Smooth muscle cell (in vitro differentiated cells): ENCODE measurements around the gene RFTN1. TPM values are rescaled to one million over a fixed set of nuclear protein-coding genes. Genes with fewer than 3 reads are reported as not detected.

Experiments
- DNase-seq: peaks from one replicate; lab custom pipeline; 2025; ENCODE audit not compliant: unreplicated experiment; lab: John Stamatoyannopoulos, UW
- H2AFZ ChIP-seq: fragments of 200-600 bp; sonication (generic); 2 replicates; pipeline ENCODE4 v1.6.0; 2016; ENCODE audit warnings: antibody characterized with exemption, low read depth, mild to moderate bottlenecking
- H3F3A ChIP-seq: fragments of 200-600 bp; sonication (generic); 2 replicates; pipeline ENCODE4 v1.6.0; 2017; ENCODE audit warnings: antibody characterized with exemption, low read depth
- H3K27ac ChIP-seq: fragments of 200-600 bp; sonication (generic); 2 replicates; pipeline ENCODE4 v1.5.1; 2016; ENCODE audit warnings: low read depth, mild to moderate bottlenecking
- H3K27me3 ChIP-seq: fragments of 200-600 bp; sonication (generic); 2 replicates; pipeline ENCODE4 v1.6.1; 2016; ENCODE audit warnings: low read depth, mild to moderate bottlenecking
- H3K36me3 ChIP-seq: fragments of 200-600 bp; sonication (generic); 2 replicates; pipeline ENCODE4 v1.5.1; 2016; ENCODE audit warnings: low read depth
- H3K4me1 ChIP-seq: fragments of 200-600 bp; sonication (generic); 2 replicates; pipeline ENCODE4 v1.5.1; 2016; ENCODE audit warnings: low read depth
- H3K4me2 ChIP-seq: fragments of 200-600 bp; sonication (generic); 2 replicates; pipeline ENCODE4 v1.6.0; 2016; ENCODE audit warnings: mild to moderate bottlenecking
- H3K4me3 ChIP-seq: fragments of 200-600 bp; sonication (generic); 2 replicates; pipeline ENCODE4 v1.5.1; 2016; ENCODE audit warnings: mild to moderate bottlenecking
- H3K79me2 ChIP-seq: fragments of 200-600 bp; sonication (generic); 2 replicates; pipeline ENCODE4 v1.6.0; 2016; ENCODE audit warnings: low read depth, mild to moderate bottlenecking
- H3K9ac ChIP-seq: fragments of 200-600 bp; sonication (generic); 2 replicates; pipeline ENCODE4 v1.6.0; 2016; ENCODE audit warnings: low read depth
- H3K9me3 ChIP-seq: fragments of 200-600 bp; sonication (generic); replicated peaks from 2 replicates; pipeline ENCODE4 v1.5.1; 2016; ENCODE audit warnings: low read depth
- H4K20me1 ChIP-seq: fragments of 200-600 bp; sonication (generic); 2 replicates; pipeline ENCODE4 v1.6.0; 2016; ENCODE audit warnings: low read depth
- CTCF ChIP-seq: fragments of 200-600 bp; sonication (generic); IDR thresholded peaks from 2 replicates; pipeline ENCODE4 v1.5.1; 2017; ENCODE audit warnings: borderline replicate concordance, mild to moderate bottlenecking, antibody characterized with exemption; ENCODE audit not compliant: insufficient read depth, poor library complexity, severe bottlenecking
- WGBS: methylation state at CpG from one replicate; pipeline ENCODE4 v1.1.7; 2016; ENCODE audit warnings: low lambda C conversion rate; 5-methylcytosine and 5-hydroxymethylcytosine counted together
- polyA plus RNA-seq: library from polyadenylated mRNA; unstranded; fragments of >200 nt; fragmentation: Nextera tagmentation; extraction: Ambion mirVana; gene quantifications from 2 replicates; pipeline ENCODE4 v1.2.1, GENCODE V29; 2016
- total RNA-seq: library from RNA; depleted of rRNA; stranded (reverse); fragments of >200 nt; gene quantifications from 2 replicates; pipeline ENCODE4 v1.2.3, GENCODE V29; 2014

The RFTN1 gene
- total and polyA plus RNA-seq, 2 experiments from 2014 or later: 21.7 to 35.6 TPM

- no peak overlapping the region for H3K4me2 ChIP-seq
- H3K4me1 ChIP-seq: no peaks in the 10 kb centered on the region
- H3K4me3 ChIP-seq: no peak overlapping the region
- H2AFZ ChIP-seq: no peak overlapping the region
- no peaks in the 10 kb centered on the region for H3K27me3 ChIP-seq
- no peaks in the 10 kb centered on the region for H3K9me3 ChIP-seq
- H3K9ac ChIP-seq: no peak overlapping the region
- 97% methylated on average over 7 of the region's 7 CpGs for WGBS
- H4K20me1 ChIP-seq: no peaks in the 10 kb centered on the region
- H3K36me3 ChIP-seq: no peaks in the 10 kb centered on the region
- H3F3A ChIP-seq: no peaks in the 10 kb centered on the region
- TF ChIP-seq CTCF: no peak
- H3K79me2 ChIP-seq: no peaks in the 10 kb centered on the region
- DNase-seq: no peak
- no peak overlapping the region for H3K27ac ChIP-seq
Observed at GRCh38 chr3:16363636-16364035, 149.9 kb downstream of the RFTN1 start.

GRCh38 chr3:16362770-16363169 lies 150.7 kb downstream of the RFTN1 start:
- H4K20me1 ChIP-seq: no peaks in the 10 kb centered on the region
- no peaks in the 10 kb centered on the region for H3K4me1 ChIP-seq
- H2AFZ ChIP-seq: no peak overlapping the region
- no peak for DNase-seq
- no peaks in the 10 kb centered on the region for H3K9me3 ChIP-seq
- no peak overlapping the region for H3K4me2 ChIP-seq
- no peaks in the 10 kb centered on the region for H3K36me3 ChIP-seq
- H3K9ac ChIP-seq: no peak overlapping the region
- H3K27me3 ChIP-seq: no peaks in the 10 kb centered on the region
- no peaks in the 10 kb centered on the region for H3F3A ChIP-seq
- 59% methylated on average over 4 of the region's 4 CpGs for WGBS
- no peak for TF ChIP-seq CTCF
- H3K79me2 ChIP-seq: no peaks in the 10 kb centered on the region
- no peak overlapping the region for H3K27ac ChIP-seq
- no peak overlapping the region for H3K4me3 ChIP-seq

GRCh38 chr3:16361087-16361486 lies 152.4 kb downstream of the RFTN1 start:
- no peaks in the 10 kb centered on the region for H3F3A ChIP-seq
- no peak for DNase-seq
- H3K36me3 ChIP-seq: no peaks in the 10 kb centered on the region
- no peaks in the 10 kb centered on the region for H3K27me3 ChIP-seq
- no peaks in the 10 kb centered on the region for H3K4me1 ChIP-seq
- no peaks in the 10 kb centered on the region for H4K20me1 ChIP-seq
- no peak overlapping the region for H3K4me2 ChIP-seq
- no peak overlapping the region for H2AFZ ChIP-seq
- no peak overlapping the region for H3K4me3 ChIP-seq
- no peak overlapping the region for H3K9ac ChIP-seq
- H3K9me3 ChIP-seq: no peaks in the 10 kb centered on the region
- no peak overlapping the region for H3K27ac ChIP-seq
- TF ChIP-seq CTCF: no peak
- H3K79me2 ChIP-seq: no peaks in the 10 kb centered on the region

GRCh38 chr3:16359331-16359730 lies 154.2 kb downstream of the RFTN1 start:
- H3K4me2 ChIP-seq: no peak overlapping the region
- no peak for TF ChIP-seq CTCF

More at GRCh38 chr3:16359331-16359730, 154.2 kb downstream of the RFTN1 start:
- Histone ChIP-seq H4K20me1 (no peaks in the 10 kb centered on the region), H3K79me2 (no peaks in the 10 kb centered on the region), H2AFZ (no peak overlapping the region), H3K4me3 (no peak overlapping the region), H3F3A (no peaks in the 10 kb centered on the region), H3K9me3 (no peaks in the 10 kb centered on the region), H3K36me3 (no peaks in the 10 kb centered on the region), H3K27ac (no peak overlapping the region), H3K9ac (no peak overlapping the region), H3K27me3 (no peaks in the 10 kb centered on the region), H3K4me1 (no peaks in the 10 kb centered on the region)
- no peak for DNase-seq
- 75% methylated on average over 4 of the region's 4 CpGs for WGBS
